Motor neuron (in vitro differentiated cells): ENCODE measurements around the gene ZNF248. TPM values are rescaled to one million over a fixed set of nuclear protein-coding genes. Genes with fewer than 3 reads are reported as not detected.

Experiments used
- total RNA-seq, 8 experiments: library from RNA; unstranded; fragments of 300-600 nt; gene quantifications; 2 replicates each; pipeline versions ENCODE4 v1.2.3 to v1.2.4, GENCODE V29; 2022

ZNF248 gene
- total RNA-seq, 8 experiments from 2014 or later: 7.4 to 40.1 (median 19.8) TPM

Other genes with a start within 250 kb of the ZNF248 start
- 10 to 100 TPM in 5 of 8 experiments, 1 to 10 TPM in 3; 3.9 to 34.4 (median 22.4) TPM for gene ZNF25, start 119.0 kb upstream of the ZNF248 start, total RNA-seq
- gene ZNF33A, start 153.1 kb upstream of the ZNF248 start, total RNA-seq: 10 to 100 TPM; 11.9 to 37.1 (median 28.5) TPM
- gene ZNF37A, start 236.7 kb upstream of the ZNF248 start, total RNA-seq: 10 to 100 TPM; 13.5 to 35.0 (median 16.7) TPM